ENCODE data around the gene NPB.

NPB gene

GRCh38 chr17:81911277-81911961 lies 9.4 kb downstream of the NPB start, which contains the start of gene PCYT2:
Gene PCYT2, minus strand, starts transcription at chr17:81911399. Its CDS starts 44 bp downstream, at chr17:81911355.
- TF ChIP-seq, protein P1, sequence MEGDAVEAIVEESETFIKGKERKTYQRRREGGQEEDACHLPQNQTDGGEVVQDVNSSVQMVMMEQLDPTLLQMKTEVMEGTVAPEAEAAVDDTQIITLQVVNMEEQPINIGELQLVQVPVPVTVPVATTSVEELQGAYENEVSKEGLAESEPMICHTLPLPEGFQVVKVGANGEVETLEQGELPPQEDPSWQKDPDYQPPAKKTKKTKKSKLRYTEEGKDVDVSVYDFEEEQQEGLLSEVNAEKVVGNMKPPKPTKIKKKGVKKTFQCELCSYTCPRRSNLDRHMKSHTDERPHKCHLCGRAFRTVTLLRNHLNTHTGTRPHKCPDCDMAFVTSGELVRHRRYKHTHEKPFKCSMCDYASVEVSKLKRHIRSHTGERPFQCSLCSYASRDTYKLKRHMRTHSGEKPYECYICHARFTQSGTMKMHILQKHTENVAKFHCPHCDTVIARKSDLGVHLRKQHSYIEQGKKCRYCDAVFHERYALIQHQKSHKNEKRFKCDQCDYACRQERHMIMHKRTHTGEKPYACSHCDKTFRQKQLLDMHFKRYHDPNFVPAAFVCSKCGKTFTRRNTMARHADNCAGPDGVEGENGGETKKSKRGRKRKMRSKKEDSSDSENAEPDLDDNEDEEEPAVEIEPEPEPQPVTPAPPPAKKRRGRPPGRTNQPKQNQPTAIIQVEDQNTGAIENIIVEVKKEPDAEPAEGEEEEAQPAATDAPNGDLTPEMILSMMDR (IDR thresholded peaks at IDR 0.05; ENCODE audit: insufficient read depth, low read depth, low read length, missing control alignments) = peak; percentile 5
- H3K4me3 ChIP-seq (ENCODE audit: low read depth, low read length) = peak within 1 kb of the TSS; percentile 82
- peak; percentile 94 for DNase-seq (ENCODE audit: low read depth)

GRCh38 chr17:81911969-81912368 lies 9.9 kb downstream of the NPB start:
- no peak overlapping the region for H3K4me3 ChIP-seq (ENCODE audit: low read depth, low read length)

DNA sequence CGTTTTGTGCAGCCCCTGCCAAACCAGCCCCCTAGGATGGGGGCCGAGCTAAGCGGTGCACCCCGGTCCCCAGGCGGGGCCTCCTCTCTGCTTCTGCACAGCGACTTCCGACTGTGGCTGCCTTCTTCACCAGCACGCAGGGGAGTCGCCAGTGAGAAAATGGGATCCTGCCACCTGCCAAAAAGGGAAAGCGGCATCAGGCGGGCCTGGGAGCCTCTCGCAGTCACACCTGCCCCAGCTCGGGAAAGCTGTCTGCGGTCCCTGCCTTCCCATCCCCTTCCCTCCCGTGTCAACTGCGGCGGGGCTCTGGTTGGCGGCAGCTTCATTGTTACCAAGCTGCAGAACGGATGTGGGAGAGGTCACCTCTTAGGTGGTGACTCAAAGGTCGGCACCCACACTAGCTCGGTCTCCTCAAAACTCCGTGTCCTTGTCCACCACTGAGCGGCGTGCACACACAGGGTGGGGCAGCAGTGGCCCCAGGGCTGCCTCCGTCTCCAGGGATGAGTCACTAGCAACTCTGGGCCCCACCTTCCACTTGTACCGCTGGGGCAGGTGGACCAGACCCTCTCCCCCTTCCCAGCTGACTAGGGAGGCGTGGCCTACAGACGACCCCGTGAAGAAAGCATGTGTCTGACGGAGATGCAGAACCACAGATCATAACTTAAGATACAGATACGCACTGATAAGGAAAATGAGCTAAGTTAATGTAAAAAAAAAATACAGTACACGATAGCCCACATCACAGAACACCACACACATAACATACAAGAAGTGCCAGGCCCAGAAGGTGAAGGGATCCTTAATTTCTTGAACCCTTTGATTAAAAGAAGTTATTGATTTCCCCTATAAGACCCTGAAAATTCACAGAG lies 10.6 kb downstream of the NPB start:
- no peak for DNase-seq (ENCODE audit: low read depth)
- no peak overlapping the region for H3K4me3 ChIP-seq (ENCODE audit: low read depth, low read length)
- TF ChIP-seq, protein P1 (IDR thresholded peaks at IDR 0.05; ENCODE audit: insufficient read depth, low read depth, low read length, missing control alignments) = no peak

More at GRCh38 chr17:81911969-81912368, 9.9 kb downstream of the NPB start:
- no peak for DNase-seq (ENCODE audit: low read depth)
- TF ChIP-seq, protein P1 (IDR thresholded peaks at IDR 0.05; ENCODE audit: insufficient read depth, low read depth, low read length, missing control alignments) = no peak

- no peak for DNase-seq (ENCODE audit: low read depth)
- H3K4me3 ChIP-seq (ENCODE audit: low read depth, low read length) = no peak overlapping the region
- TF ChIP-seq, protein P1 (IDR thresholded peaks at IDR 0.05; ENCODE audit: insufficient read depth, low read depth, low read length, missing control alignments) = no peak
Observed at GRCh38 chr17:81913394-81914102, 11.5 kb downstream of the NPB start.

DNA sequence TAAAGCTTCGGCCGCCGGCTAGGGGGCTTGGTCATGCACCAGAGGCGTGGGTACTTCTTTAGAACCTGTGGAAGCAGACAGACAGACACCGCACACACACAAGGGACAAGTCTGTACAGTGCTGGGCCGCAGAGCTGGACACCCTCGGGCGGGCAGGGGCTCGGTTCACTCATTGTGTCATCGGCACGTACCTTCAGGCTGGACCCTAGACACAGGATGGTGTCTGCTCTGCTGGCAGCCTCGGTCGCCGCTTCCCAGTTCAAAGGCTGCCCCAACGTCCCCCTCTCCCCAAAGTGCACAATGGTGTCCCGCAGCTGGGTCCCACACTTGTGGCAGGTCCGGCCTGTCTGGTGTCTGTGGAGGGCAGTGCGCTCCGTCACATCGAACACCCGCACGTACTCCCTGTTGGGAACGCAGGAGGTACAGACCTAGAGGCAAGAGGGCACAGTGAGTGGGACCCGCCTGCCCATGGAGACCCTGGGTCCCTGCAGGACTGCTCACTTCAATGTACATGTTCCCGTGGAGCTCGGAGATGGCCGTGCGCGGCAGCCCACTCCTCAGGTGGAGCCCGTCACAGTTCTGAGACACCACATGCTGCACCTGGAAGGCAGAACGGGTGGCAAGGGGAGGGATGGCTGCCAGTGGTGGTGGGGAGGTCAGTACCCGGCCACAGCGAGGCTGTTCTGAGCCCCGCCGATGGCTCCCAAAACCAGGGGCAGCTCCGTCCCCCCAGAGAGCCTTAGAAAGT lies 12.2 kb downstream of the NPB start:
- TF ChIP-seq, protein P1 (IDR thresholded peaks at IDR 0.05; ENCODE audit: insufficient read depth, low read depth, low read length, missing control alignments) = no peak
- DNase-seq (ENCODE audit: low read depth) = no peak
- H3K4me3 ChIP-seq (ENCODE audit: low read depth, low read length) = no peak overlapping the region

DNA sequence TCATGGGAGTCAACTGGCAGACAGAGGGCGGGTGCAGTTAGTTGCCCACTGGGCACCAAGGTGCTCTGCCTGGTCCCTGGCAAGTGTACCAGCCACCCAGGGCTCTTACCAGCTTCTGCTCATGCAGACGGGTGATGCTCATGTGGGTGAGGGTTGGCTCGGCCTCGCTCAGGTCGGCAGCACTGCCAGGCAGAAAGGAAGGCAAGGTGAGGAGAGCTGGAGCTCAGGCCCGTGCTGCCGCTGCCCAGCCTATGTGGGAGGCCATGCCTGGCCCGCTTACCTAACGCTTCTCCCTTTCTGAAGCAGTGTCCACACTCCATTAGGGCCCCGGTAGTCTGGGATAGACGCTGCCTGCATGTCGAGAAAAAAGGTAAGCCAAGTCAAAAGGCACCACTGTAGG lies 13.3 kb downstream of the NPB start:
- no peak overlapping the region for H3K4me3 ChIP-seq (ENCODE audit: low read depth, low read length)
- TF ChIP-seq, protein P1 (IDR thresholded peaks at IDR 0.05; ENCODE audit: insufficient read depth, low read depth, low read length, missing control alignments) = no peak
- no peak for DNase-seq (ENCODE audit: low read depth)
